Stomach (tissue), 9 donors: ENCODE data around the gene ABTB2. TPM values are rescaled to one million over a fixed set of nuclear protein-coding genes. Genes with fewer than 3 reads are reported as not detected.

Experiments used
- DNase-seq, 2 donors: peaks; one replicate each; pipeline versions ENCODE4 v3.0.0 to v3.0.0-alpha.2; 2013 to 2019
- H3K27ac ChIP-seq, 5 donors: fragments of 200-600 bp in 4 of 5; sonication (generic) in 4 of 5; one replicate each; pipeline ENCODE4 v1.5.1; 2013 to 2019; ENCODE audit warnings: mild to moderate bottlenecking in 1 of 5, moderate library complexity in 1 of 5
- H3K27me3 ChIP-seq, 3 donors: fragments of 200-600 bp; sonication (generic); one replicate each; pipeline ENCODE4 v1.5.1; 2017 to 2019; ENCODE audit warnings: mixed run types in 1 of 3
- H3K36me3 ChIP-seq, 4 donors: fragments of 200-600 bp; sonication (generic); 1 replicate in 3 of 4; 2 replicates in 1 of 4; pipeline ENCODE4 v1.5.1; 2016 to 2019
- H3K4me1 ChIP-seq, 4 donors: fragments of 200-600 bp; sonication (generic); one replicate each; pipeline ENCODE4 v1.5.1; 2016 to 2019
- H3K4me3 ChIP-seq, 4 donors: fragments of 200-600 bp; sonication (generic) in 3 of 4; one replicate each; pipeline ENCODE4 v1.5.1; 2016 to 2019; ENCODE audit warnings: mild to moderate bottlenecking in 1 of 4
- H3K9me3 ChIP-seq, 4 donors: fragments of 200-600 bp; sonication (generic); one replicate each; pipeline ENCODE4 v1.5.1; 2016 to 2019
- EP300 ChIP-seq: sonication (generic); formaldehyde crosslinking; IDR thresholded peaks from one replicate; pipeline ENCODE4 v1.6.1; 2017; ENCODE audit warnings: antibody characterized with exemption
- POLR2A ChIP-seq, 4 donors: fragments of 450-650 bp; IDR thresholded peaks; one replicate each; pipeline ENCODE4 v1.6.1; 2016; ENCODE audit warnings: antibody characterized with exemption in 4 of 4, control low read depth in 2 of 4, mild to moderate bottlenecking in 1 of 4, moderate library complexity in 1 of 4
- POLR2AphosphoS5 ChIP-seq, 3 donors: sonication (generic); formaldehyde crosslinking; IDR thresholded peaks; one replicate each; pipeline ENCODE4 v1.6.1; 2016; ENCODE audit warnings: antibody characterized with exemption in 3 of 3
- WGBS, 5 donors: extraction: QIAGEN DNeasy Blood & Tissue Kit in 3 of 5; methylation state at CpG; one replicate each; pipeline versions ENCODE4 v1.1.5 to v1.1.7; 2013 to 2018; 5-methylcytosine and 5-hydroxymethylcytosine counted together
- intact Hi-C: fragments of 100-400 bp; cut with DNase I; formaldehyde crosslinking; loops from one replicate; pipeline ENCODE4 v1.15.1; 2023; ENCODE audit warnings: low total_unique reads
- polyA plus RNA-seq, 3 donors: library from polyadenylated mRNA; stranded (reverse); fragments of 200-250 nt; gene quantifications; one replicate each; pipeline ENCODE4 v1.2.3, GENCODE V29; 2013
- total RNA-seq, 5 donors: library from RNA; depleted of rRNA; stranded (reverse); fragments of >200 nt; gene quantifications; one replicate each; pipeline versions ENCODE4 v1.1.0 to v1.2.3, GENCODE V29; 2014 to 2016
- TF ChIP-seq, protein P1 (sequence below), 7 experiments: fragments of 450-650 bp in 4 of 7; fragments of 200-600 bp in 3 of 7; sonication (generic) in 3 of 7; IDR thresholded peaks; one replicate each; pipeline ENCODE4 v1.5.1; 2016 to 2019; ENCODE audit warnings: antibody characterized with exemption in 7 of 7, control low read depth in 2 of 7, mild to moderate bottlenecking in 1 of 7
- donor health status: healthy with polysubstance abuse.
- donor health status: Bipolar disorder and iron deficiency.
- donor health status: healthy.

Gene ABTB2
- total and polyA plus RNA-seq, 8 donors, result 0.58 to 12.7 (median 2.2) TPM

DNA sequence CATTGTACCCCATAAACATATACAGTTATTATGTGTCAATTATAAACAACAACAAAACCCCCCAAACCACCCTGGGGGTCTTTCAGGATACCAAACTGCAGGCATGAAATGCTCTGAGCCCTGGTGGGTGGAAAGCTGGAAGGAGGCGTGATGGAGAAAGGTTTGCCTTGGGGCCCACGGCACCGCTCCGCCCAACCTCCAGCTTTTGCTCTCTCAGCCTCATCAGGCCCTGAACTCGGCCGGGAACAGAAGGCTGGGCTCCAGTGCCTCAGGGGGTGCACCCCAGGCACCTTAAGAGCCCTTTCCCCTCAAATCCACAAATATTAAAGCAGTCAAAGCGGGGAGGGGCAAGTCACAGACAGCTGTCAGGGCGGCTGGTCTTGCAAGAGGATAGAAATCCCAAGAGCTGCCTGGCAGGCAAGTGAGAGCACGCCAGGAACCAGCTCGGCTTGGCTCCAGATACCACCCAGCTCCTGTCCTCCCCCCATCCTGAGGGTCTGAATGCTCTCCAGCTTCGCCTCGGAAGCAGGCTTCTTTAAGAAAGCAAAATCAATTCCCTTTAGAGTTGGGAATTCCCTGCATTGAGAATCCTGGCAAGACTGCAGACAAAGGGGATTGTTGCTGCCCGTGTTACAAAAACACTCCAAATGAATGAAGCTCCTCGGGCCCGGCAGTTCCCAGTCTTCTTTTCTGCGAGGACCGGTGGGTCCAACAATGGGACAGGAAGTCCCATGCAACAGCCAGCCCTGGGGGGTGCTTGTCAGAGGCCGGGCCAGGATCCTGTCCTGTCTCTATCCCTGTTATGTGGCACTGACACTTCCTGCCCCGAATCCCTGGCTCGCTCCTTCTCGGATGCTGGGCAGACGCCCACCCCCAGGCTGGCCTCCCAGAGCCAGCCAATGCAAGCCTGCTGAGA lies 171.6 kb downstream of the ABTB2 start:
- Histone ChIP-seq H3K27me3 (no peaks in the 10 kb centered on the region), H3K4me1 (peaks cover 0 to 22% (median 1%) of the 10 kb centered on the region in 4 donors), H3K36me3 (no peaks in the 10 kb centered on the region), H3K27ac (no peak overlapping the region), H3K4me3 (no peak overlapping the region), H3K9me3 (no peaks in the 10 kb centered on the region)
- 71 to 80% (median 77%) methylated on average over 20 to 22 of the region's 22 CpGs for WGBS, 5 donors
- intact Hi-C loops, result no loop called here
- TF ChIP-seq POLR2AphosphoS5 (IDR thresholded peaks at IDR 0.05) (no peak), EP300 (no peak), POLR2A (IDR thresholded peaks at IDR 0.05) (no peak)
- TF ChIP-seq, protein P1, sequence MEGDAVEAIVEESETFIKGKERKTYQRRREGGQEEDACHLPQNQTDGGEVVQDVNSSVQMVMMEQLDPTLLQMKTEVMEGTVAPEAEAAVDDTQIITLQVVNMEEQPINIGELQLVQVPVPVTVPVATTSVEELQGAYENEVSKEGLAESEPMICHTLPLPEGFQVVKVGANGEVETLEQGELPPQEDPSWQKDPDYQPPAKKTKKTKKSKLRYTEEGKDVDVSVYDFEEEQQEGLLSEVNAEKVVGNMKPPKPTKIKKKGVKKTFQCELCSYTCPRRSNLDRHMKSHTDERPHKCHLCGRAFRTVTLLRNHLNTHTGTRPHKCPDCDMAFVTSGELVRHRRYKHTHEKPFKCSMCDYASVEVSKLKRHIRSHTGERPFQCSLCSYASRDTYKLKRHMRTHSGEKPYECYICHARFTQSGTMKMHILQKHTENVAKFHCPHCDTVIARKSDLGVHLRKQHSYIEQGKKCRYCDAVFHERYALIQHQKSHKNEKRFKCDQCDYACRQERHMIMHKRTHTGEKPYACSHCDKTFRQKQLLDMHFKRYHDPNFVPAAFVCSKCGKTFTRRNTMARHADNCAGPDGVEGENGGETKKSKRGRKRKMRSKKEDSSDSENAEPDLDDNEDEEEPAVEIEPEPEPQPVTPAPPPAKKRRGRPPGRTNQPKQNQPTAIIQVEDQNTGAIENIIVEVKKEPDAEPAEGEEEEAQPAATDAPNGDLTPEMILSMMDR (IDR thresholded peaks at IDR 0.05), result no peak
- DNase-seq, result peak in 1 of 2 donors; percentile 53

DNA sequence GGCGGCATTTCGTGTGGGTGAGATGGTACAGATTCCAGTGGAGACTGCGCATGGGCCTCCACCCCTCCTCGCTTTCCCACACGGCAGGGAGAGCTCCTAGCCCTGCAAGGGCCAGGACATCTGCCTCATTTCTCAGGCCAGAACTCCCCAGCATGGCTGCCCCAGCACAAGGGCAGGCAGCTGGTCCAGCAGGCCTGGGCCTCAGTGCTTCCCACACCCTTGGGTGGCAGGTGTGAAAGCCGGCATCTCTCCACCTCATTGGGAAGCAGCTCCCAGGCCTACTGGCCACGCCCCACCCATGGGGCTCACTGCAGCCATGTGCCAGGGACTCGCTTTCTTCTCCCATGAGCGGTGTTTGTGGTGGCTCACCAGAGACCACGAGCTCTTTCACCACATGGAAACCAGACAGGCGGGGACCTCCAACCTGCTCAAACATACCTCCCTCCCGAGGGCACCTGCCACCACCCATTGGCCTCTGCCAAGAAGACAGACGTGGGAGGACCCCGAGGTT lies 173.2 kb downstream of the ABTB2 start:
- Histone ChIP-seq H3K4me3 (no peak overlapping the region), H3K36me3 (no peaks in the 10 kb centered on the region), H3K9me3 (no peaks in the 10 kb centered on the region), H3K27me3 (no peaks in the 10 kb centered on the region), H3K4me1 (peaks cover 0 to 22% (median 1%) of the 10 kb centered on the region in 4 donors), H3K27ac (peak overlapping the region in 2 of 5 donors; percentile 4 to 67)
- TF ChIP-seq POLR2AphosphoS5 (IDR thresholded peaks at IDR 0.05) (no peak), EP300 (no peak), POLR2A (IDR thresholded peaks at IDR 0.05) (no peak)
- TF ChIP-seq, protein P1 (IDR thresholded peaks at IDR 0.05), result no peak
- WGBS, 5 donors, result 85 to 90% (median 86%) methylated on average over 12 to 14 of the region's 14 CpGs
- intact Hi-C loops, result no loop called here
- DNase-seq, result no peak

DNA sequence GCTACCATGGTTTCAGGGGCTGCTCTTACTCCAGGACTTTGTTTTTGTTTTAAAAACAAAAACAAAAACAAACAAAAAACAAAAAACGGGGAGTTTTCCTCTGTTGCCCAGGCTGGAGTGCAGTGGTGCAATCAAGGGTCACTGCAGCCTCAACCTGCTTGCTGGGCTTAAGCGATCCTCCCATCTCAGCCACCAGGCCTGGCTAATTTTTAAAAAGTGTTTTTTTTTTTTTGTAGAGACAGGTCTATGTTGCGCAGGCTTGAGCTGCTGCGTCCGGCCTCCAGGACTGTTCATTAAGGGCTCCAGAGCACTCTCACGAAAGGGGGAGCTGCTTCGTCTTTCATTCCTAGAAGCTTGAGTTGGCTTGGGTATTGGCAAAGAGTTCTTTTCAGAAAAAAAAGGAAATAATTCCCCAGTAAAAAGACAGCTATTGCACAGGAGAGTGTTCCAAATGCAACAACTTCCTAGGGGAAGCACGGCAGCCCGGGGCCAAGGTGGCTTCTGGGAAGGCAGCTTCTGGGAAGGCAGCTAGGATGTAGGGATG lies 173.9 kb downstream of the ABTB2 start:
- 75 to 87% (median 83%) methylated on average over 9 of the region's 9 CpGs for whole genome bisulfite sequencing, 5 donors
- peaks cover 0 to 22% (median 1%) of the 10 kb centered on the region in 4 donors for H3K4me1 ChIP-seq
- intact Hi-C loops, result no loop called here
- no peaks in the 10 kb centered on the region for H3K36me3 ChIP-seq
- no peak for DNase-seq
- H3K27me3 ChIP-seq, result no peaks in the 10 kb centered on the region
- no peaks in the 10 kb centered on the region for H3K9me3 ChIP-seq
- H3K27ac ChIP-seq, result peak overlapping the region in 1 of 5 donors; percentile 67
- TF ChIP-seq POLR2A (IDR thresholded peaks at IDR 0.05) (no peak), POLR2AphosphoS5 (IDR thresholded peaks at IDR 0.05) (no peak), EP300 (no peak)
- TF ChIP-seq, protein P1 (IDR thresholded peaks at IDR 0.05), result no peak
- H3K4me3 ChIP-seq, result no peak overlapping the region

DNA sequence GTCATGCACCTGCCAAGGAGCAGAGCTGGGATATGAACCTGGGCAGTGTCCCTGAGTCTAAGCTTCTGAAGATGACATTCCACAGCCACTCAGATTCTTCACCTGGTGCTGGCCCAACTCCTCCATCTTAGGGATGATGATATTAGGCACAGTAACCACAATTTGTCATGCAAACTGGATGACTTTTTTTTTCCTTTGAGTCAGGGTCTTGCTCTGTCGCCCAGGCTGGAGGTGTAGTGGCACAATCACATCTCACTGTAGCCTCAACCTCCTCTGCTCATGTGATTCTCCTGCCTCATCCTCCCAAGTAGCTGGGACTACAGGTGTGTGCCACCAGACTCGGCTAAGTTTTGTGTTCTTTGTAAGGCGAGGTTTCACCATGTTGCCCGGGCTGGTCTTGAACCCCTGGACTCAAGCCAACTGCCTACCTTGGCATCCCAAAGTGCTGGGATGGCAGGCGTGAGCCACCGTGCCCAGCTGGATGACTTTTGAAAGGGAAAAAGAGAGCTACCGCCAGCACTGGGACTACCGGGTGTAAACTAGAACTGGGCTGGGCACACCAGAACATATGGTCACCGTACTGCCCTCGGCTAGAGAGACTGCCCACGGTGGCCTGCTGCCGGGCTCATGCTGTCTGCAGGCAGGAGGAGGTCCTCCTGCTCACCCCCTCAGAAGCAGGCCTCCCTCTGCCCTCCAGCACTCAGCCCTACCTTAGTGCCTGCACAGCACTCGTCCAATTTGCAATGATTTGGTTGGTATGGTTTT lies 174.7 kb downstream of the ABTB2 start:
- Histone ChIP-seq H3K27me3 (no peaks in the 10 kb centered on the region), H3K4me3 (no peak overlapping the region), H3K4me1 (peaks cover 0 to 18% (median 1%) of the 10 kb centered on the region in 4 donors), H3K36me3 (no peaks in the 10 kb centered on the region), H3K9me3 (no peaks in the 10 kb centered on the region), H3K27ac (peak overlapping the region in 2 of 5 donors; percentile 26 to 67)
- no peak for DNase-seq
- 83 to 92% (median 88%) methylated on average over 9 to 13 of the region's 13 CpGs for whole genome bisulfite sequencing, 5 donors
- intact Hi-C loops, result no loop called here
- TF ChIP-seq POLR2AphosphoS5 (IDR thresholded peaks at IDR 0.05) (no peak), EP300 (no peak)
